ENCODE data around the gene TTC23L.
A peak's percentile ranks its signal among the peaks of the same experiment; 100 is the strongest.
"Not testable (repeated sequence)": the region's sequence is repeated elsewhere in the genome, so short reads cannot be mapped to it uniquely, and the experiment has no call there.

The TTC23L gene

GRCh38 chr5:34838785-34839714 is at the start of gene TTC23L:
Gene TTC23L, plus strand, starts transcription at chr5:34839164. Its CDS starts 1,508 bp downstream, at chr5:34840672.
- DNase-seq: peak; percentile 85 to 89

GRCh38 chr5:34789639-34790038 is 49.3 kb upstream of the TTC23L start:
- DNase-seq: no peak

GRCh38 chr5:34790069-34790468 is 48.9 kb upstream of the TTC23L start:
- DNase-seq: no peak

GRCh38 chr5:34791761-34792244 is 47.2 kb upstream of the TTC23L start:
- no peak for DNase-seq

GRCh38 chr5:34802834-34803563 is 36.0 kb upstream of the TTC23L start:
- DNase-seq: no peak

- no peak for DNase-seq
Observed at GRCh38 chr5:34803974-34804732, 34.8 kb upstream of the TTC23L start.

GRCh38 chr5:34804913-34805312 is 34.1 kb upstream of the TTC23L start:
- no peak for DNase-seq

GRCh38 chr5:34806532-34806931 is 32.4 kb upstream of the TTC23L start:
- DNase-seq: no peak

- no peak for DNase-seq
Observed at GRCh38 chr5:34811706-34812105, 27.3 kb upstream of the TTC23L start.

- no peak for DNase-seq
Observed at GRCh38 chr5:34813509-34813908, 25.5 kb upstream of the TTC23L start.

GRCh38 chr5:34817558-34818351 is 21.2 kb upstream of the TTC23L start:
- no peak for DNase-seq

- DNase-seq: no peak
Observed at GRCh38 chr5:34818717-34819116, 20.2 kb upstream of the TTC23L start.

- no peak for DNase-seq
Observed at GRCh38 chr5:34820593-34820992, 18.4 kb upstream of the TTC23L start.

- DNase-seq: no peak
Observed at GRCh38 chr5:34822956-34823715, 15.8 kb upstream of the TTC23L start.

GRCh38 chr5:34826347-34826746 is 12.6 kb upstream of the TTC23L start:
- DNase-seq: no peak

- DNase-seq: no peak
Observed at GRCh38 chr5:34827588-34828506, 11.1 kb upstream of the TTC23L start.

- DNase-seq: not testable (repeated sequence)
Observed at GRCh38 chr5:34830827-34831226, 8.1 kb upstream of the TTC23L start.

- DNase-seq: no peak
Observed at GRCh38 chr5:34831303-34831702, 7.7 kb upstream of the TTC23L start.

- DNase-seq: no peak
Observed at GRCh38 chr5:34832568-34832967, 6.4 kb upstream of the TTC23L start.

- DNase-seq: no peak
Observed at GRCh38 chr5:34833090-34833489, 5.9 kb upstream of the TTC23L start.
